K562 (cell line): ENCODE data around the gene RNF223. TPM values are rescaled to one million over a fixed set of nuclear protein-coding genes. Genes with fewer than 3 reads are reported as not detected.

Experiments
- ATF1 ChIP-seq, 2 experiments: fragments of 450-650 bp in 1 of 2; IDR thresholded peaks; 2 replicates each; pipeline ENCODE4 v1.6.1; 2016; ENCODE audit warnings: missing compliant biosample characterization in 1 of 2, missing genetic modification characterization in 1 of 2
- ATF7 ChIP-seq: fragments of 450-650 bp; IDR thresholded peaks from 2 replicates; pipeline ENCODE4 v1.7.1; 2014; ENCODE audit warnings: mild to moderate bottlenecking, moderate library complexity
- DPF2 ChIP-seq: fragments of 450-650 bp; IDR thresholded peaks from 2 replicates; pipeline ENCODE4 v1.6.1; 2016
- EGR1 ChIP-seq: fragments of 450-650 bp; conservative IDR thresholded peaks from 2 replicates; pipeline ENCODE4 v1.6.1; 2017; ENCODE audit warnings: mild to moderate bottlenecking
- FIP1L1 ChIP-seq: fragments of 200-400 bp; formaldehyde crosslinking; IDR thresholded peaks from 2 replicates; pipeline ENCODE4 v1.6.1; 2018; ENCODE audit warnings: mild to moderate bottlenecking, low read depth, low read length; ENCODE audit not compliant: poor library complexity, severe bottlenecking
- GABPB1 ChIP-seq: sonication (generic); formaldehyde crosslinking; IDR thresholded peaks from 2 replicates; pipeline ENCODE4 v1.8.0; 2022; ENCODE audit warnings: mild to moderate bottlenecking, missing genetic modification reagents
- HNRNPL ChIP-seq: fragments of 200-400 bp; formaldehyde crosslinking; IDR thresholded peaks from 2 replicates; pipeline ENCODE4 v1.6.1; 2017; ENCODE audit warnings: low read depth, mild to moderate bottlenecking, low read length
- MCM2 ChIP-seq: fragments of 450-650 bp; IDR thresholded peaks from 2 replicates; pipeline ENCODE4 v1.6.1; 2017; ENCODE audit warnings: low read depth, mild to moderate bottlenecking
- MTA3 ChIP-seq: fragments of 450-650 bp; formaldehyde crosslinking; IDR thresholded peaks from 2 replicates; pipeline ENCODE4 v1.6.1; 2017; ENCODE audit warnings: mild to moderate bottlenecking, borderline replicate concordance
- MXI1 ChIP-seq: IDR thresholded peaks from 2 replicates; pipeline ENCODE4 v1.6.1; 2011; ENCODE audit warnings: low read depth, mild to moderate bottlenecking, improper control_type of control experiment, low read length
- RNF2 ChIP-seq: sonication (generic); IDR thresholded peaks from 2 replicates; pipeline ENCODE4 v1.6.1; 2016
- SIRT6 ChIP-seq: IDR thresholded peaks from one replicate; pipeline ENCODE4 v1.6.1; 2012; ENCODE audit warnings: low read depth, mild to moderate bottlenecking, control low read depth, inconsistent platforms, low read length, moderate library complexity
- SIX5 ChIP-seq, 2 experiments: IDR thresholded peaks; 2 replicates each; pipeline ENCODE4 v1.6.1; 2011; ENCODE audit warnings: low read length in 2 of 2, borderline replicate concordance in 1 of 2, low read depth in 1 of 2, mild to moderate bottlenecking in 1 of 2, moderate library complexity in 1 of 2; ENCODE audit not compliant: insufficient read depth in 1 of 2
- SMAD2 ChIP-seq: fragments of 150-350 bp; IDR thresholded peaks from 2 replicates; pipeline ENCODE4 v1.6.1; 2014; ENCODE audit warnings: low read depth, mild to moderate bottlenecking, low read length
- SUPT5H ChIP-seq: fragments of 450-650 bp; IDR thresholded peaks from 2 replicates; pipeline ENCODE4 v1.6.1; 2016
- ZFX ChIP-seq: sonication (generic); formaldehyde crosslinking; IDR thresholded peaks from 2 replicates; pipeline ENCODE4 v1.8.0; 2022; ENCODE audit warnings: mild to moderate bottlenecking, missing genetic modification reagents, moderate library complexity
- ZNF121 ChIP-seq: sonication (generic); formaldehyde crosslinking; conservative IDR thresholded peaks from 2 replicates; pipeline ENCODE4 v1.8.0; 2022; ENCODE audit warnings: missing genetic modification reagents
- ZNF263 ChIP-seq: sonication (generic); formaldehyde crosslinking; IDR thresholded peaks from 2 replicates; pipeline ENCODE4 v1.8.0; 2022; ENCODE audit warnings: mild to moderate bottlenecking, missing genetic modification reagents, borderline replicate concordance
- polyA plus RNA-seq, 8 experiments: library from polyadenylated mRNA; depleted of rRNA in 4 of 8; stranded (reverse) in 5 of 8; unstranded in 3 of 8; fragments of >200 nt; fragmentation: Nextera tagmentation in 2 of 8; fragmentation: Illumina TruSeq in 1 of 8; extraction: Ambion mirVana in 2 of 8; extraction: Trizol in 1 of 8; gene quantifications; 2 replicates each; pipeline versions ENCODE4 v1.2.1 to v1.2.3, GENCODE V29; 2011 to 2014; ENCODE audit warnings: inconsistent platforms in 1 of 8, missing spikeins in 1 of 8
- total RNA-seq, 7 experiments: library from RNA; depleted of rRNA in 6 of 7; stranded (reverse); fragments of >200 nt in 6 of 7; fragmentation: Illumina TruSeq in 2 of 7; extraction: Trizol in 2 of 7; gene quantifications; 2 replicates each; pipeline versions ENCODE4 v1.2.1 to v1.2.3, GENCODE V29; 2011 to 2021; ENCODE audit warnings: low replicate concordance in 1 of 7
- TF ChIP-seq, protein P1 (sequence below): sonication (generic); formaldehyde crosslinking; IDR thresholded peaks from 2 replicates; pipeline ENCODE4 v1.8.0; 2022; ENCODE audit warnings: missing genetic modification reagents, mild to moderate bottlenecking, moderate library complexity, borderline replicate concordance
- TF ChIP-seq, protein P2 (sequence below): fragments of 450-650 bp; IDR thresholded peaks from 2 replicates; pipeline ENCODE4 v1.7.0; 2016; ENCODE audit warnings: borderline replicate concordance
- TF ChIP-seq, protein P3 (sequence below), 2 experiments: fragments of 450-650 bp in 1 of 2; sonication (generic) in 1 of 2; formaldehyde crosslinking; conservative IDR thresholded peaks; 2 replicates each; pipeline versions ENCODE4 v1.4.0 to v1.8.1; 2020 to 2022; ENCODE audit warnings: mild to moderate bottlenecking in 1 of 2, missing genetic modification reagents in 1 of 2
- TF ChIP-seq, protein P4 (sequence below): sonication (generic); formaldehyde crosslinking; IDR thresholded peaks from 2 replicates; pipeline ENCODE4 v1.5.0; 2020; ENCODE audit warnings: missing genetic modification reagents
- TF ChIP-seq, protein P5 (sequence below): fragments of 450-650 bp; IDR thresholded peaks from 2 replicates; pipeline ENCODE4 v1.6.1; 2017; ENCODE audit warnings: mild to moderate bottlenecking, moderate library complexity

Gene RNF223
- total and polyA plus RNA-seq, 9 of the 15 experiments (the other 6 are each of a cell fraction or from before 2014, with no cell fraction given), result 0.04 to 0.32 TPM; not detected in 7

DNA sequence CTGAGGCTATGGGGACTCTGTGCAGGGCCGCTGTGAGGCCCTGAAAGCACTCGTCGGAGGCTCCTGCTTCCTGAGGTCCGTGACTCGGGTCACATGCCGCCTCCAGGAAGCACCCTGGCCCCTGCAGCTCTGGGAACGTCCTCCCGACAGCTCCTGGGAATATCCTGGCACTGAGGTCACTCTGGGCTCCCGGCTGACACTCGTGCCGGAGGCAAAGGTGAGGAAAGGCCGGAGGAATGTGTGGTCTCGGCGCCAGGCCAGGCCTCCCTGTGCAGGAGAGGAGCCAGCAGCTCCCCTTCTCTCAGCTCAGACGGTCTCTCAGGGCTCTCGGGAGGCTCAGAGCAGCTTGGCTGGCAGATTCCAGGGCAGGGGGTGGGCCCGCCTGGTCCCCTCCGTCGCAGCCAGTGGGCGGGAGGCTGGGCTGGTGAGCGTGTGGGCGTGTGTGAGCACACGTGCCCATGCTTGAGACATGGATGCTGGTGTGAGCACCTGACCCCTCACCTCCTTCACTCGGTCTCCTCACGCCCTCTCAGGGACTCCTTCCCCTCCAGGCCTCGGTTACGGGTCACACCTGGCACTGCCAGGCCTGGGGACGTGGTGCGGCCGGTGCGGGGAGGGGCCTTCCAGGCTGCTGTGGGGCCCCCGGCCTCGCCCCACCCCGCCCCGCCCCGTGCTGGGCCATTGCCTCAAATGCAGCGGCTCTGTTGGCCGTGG is 5.5 kb upstream of the RNF223 start (continued):
- TF ChIP-seq MTA3 (peak; percentile 54; the same call in 1 of the 2 replicates), GABPB1 (CRISPR knock-in tag) (0 out of 2 replicates have a peak, but pooled peaks have one; percentile 32), ATF1 (CRISPR knock-in tag; IDR thresholded peaks at IDR 0.05) (no peak), ATF1 (tag; IDR thresholded peaks at IDR 0.05) (0 out of 2 replicates have a peak, but pooled peaks have one; percentile 25), MCM2 (no peak), DPF2 (peak; percentile 22; the same call in 1 of the 2 replicates), EGR1 (peak; percentile 89), SIRT6 (peak; percentile 70), ATF7 (peak; percentile 9; the same call in 1 of the 2 replicates), ZNF121 (CRISPR knock-in tag) (0 out of 2 replicates have a peak, but pooled peaks have one; percentile 5), SMAD2 (no peak), RNF2 (no peak), SUPT5H (peak; percentile 46), ZNF263 (CRISPR knock-in tag) (peak; percentile 61; the same call in 1 of the 2 replicates), MXI1 (0 out of 2 replicates have a peak, but pooled peaks have one; percentile 42), HNRNPL (peak; percentile 88), SIX5 (IDR thresholded peaks at IDR 0.05; ENCODE audit: borderline replicate concordance in 1 of 2, insufficient read depth in 1 of 2, low read depth in 1 of 2, low read length in 2 of 2) (no peak), ZFX (CRISPR knock-in tag) (peak; percentile 87), FIP1L1 (peak; percentile 18)
- TF ChIP-seq, protein P1, sequence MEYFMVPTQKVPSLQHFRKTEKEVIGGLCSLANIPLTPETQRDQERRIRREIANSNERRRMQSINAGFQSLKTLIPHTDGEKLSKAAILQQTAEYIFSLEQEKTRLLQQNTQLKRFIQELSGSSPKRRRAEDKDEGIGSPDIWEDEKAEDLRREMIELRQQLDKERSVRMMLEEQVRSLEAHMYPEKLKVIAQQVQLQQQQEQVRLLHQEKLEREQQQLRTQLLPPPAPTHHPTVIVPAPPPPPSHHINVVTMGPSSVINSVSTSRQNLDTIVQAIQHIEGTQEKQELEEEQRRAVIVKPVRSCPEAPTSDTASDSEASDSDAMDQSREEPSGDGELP, result peak; percentile 25; the same call in 1 of the 2 replicates
- TF ChIP-seq, protein P2, sequence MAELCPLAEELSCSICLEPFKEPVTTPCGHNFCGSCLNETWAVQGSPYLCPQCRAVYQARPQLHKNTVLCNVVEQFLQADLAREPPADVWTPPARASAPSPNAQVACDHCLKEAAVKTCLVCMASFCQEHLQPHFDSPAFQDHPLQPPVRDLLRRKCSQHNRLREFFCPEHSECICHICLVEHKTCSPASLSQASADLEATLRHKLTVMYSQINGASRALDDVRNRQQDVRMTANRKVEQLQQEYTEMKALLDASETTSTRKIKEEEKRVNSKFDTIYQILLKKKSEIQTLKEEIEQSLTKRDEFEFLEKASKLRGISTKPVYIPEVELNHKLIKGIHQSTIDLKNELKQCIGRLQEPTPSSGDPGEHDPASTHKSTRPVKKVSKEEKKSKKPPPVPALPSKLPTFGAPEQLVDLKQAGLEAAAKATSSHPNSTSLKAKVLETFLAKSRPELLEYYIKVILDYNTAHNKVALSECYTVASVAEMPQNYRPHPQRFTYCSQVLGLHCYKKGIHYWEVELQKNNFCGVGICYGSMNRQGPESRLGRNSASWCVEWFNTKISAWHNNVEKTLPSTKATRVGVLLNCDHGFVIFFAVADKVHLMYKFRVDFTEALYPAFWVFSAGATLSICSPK, result no peak
- TF ChIP-seq, protein P3, sequence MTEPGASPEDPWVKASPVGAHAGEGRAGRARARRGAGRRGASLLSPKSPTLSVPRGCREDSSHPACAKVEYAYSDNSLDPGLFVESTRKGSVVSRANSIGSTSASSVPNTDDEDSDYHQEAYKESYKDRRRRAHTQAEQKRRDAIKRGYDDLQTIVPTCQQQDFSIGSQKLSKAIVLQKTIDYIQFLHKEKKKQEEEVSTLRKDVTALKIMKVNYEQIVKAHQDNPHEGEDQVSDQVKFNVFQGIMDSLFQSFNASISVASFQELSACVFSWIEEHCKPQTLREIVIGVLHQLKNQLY (CRISPR knock-in tag; conservative IDR thresholded peaks at IDR 0.05), result no peak
- TF ChIP-seq, protein P4, sequence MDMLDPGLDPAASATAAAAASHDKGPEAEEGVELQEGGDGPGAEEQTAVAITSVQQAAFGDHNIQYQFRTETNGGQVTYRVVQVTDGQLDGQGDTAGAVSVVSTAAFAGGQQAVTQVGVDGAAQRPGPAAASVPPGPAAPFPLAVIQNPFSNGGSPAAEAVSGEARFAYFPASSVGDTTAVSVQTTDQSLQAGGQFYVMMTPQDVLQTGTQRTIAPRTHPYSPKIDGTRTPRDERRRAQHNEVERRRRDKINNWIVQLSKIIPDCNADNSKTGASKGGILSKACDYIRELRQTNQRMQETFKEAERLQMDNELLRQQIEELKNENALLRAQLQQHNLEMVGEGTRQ (CRISPR knock-in tag), result peak; percentile 56
- TF ChIP-seq, protein P5, sequence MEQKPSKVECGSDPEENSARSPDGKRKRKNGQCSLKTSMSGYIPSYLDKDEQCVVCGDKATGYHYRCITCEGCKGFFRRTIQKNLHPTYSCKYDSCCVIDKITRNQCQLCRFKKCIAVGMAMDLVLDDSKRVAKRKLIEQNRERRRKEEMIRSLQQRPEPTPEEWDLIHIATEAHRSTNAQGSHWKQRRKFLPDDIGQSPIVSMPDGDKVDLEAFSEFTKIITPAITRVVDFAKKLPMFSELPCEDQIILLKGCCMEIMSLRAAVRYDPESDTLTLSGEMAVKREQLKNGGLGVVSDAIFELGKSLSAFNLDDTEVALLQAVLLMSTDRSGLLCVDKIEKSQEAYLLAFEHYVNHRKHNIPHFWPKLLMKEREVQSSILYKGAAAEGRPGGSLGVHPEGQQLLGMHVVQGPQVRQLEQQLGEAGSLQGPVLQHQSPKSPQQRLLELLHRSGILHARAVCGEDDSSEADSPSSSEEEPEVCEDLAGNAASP, result no peak
